Fibroblast of skin of scalp (primary cell): ENCODE results near the gene MTIF3. TPM values are rescaled to one million over a fixed set of nuclear protein-coding genes. Genes with fewer than 3 reads are reported as not detected.

ENCODE experiments used
- DNase-seq: peaks from one replicate; pipeline ENCODE4 v3.0.0-alpha.2; 2013
- polyA plus RNA-seq, 2 experiments: library from polyadenylated mRNA; unstranded; fragments of 120-200 nt; gene quantifications; one replicate each; pipeline ENCODE4 v1.2.1, GENCODE V29; 2013; ENCODE audit not compliant: insufficient read length in 2 of 2

The MTIF3 gene, protein sequence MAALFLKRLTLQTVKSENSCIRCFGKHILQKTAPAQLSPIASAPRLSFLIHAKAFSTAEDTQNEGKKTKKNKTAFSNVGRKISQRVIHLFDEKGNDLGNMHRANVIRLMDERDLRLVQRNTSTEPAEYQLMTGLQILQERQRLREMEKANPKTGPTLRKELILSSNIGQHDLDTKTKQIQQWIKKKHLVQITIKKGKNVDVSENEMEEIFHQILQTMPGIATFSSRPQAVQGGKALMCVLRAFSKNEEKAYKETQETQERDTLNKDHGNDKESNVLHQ
- 40.0 TPM for polyA plus RNA-seq (2013, experiment 1 of 2; ENCODE audit: insufficient read length)
- polyA plus RNA-seq (2013, experiment 2 of 2; ENCODE audit: insufficient read length): 42.7 TPM

DNA sequence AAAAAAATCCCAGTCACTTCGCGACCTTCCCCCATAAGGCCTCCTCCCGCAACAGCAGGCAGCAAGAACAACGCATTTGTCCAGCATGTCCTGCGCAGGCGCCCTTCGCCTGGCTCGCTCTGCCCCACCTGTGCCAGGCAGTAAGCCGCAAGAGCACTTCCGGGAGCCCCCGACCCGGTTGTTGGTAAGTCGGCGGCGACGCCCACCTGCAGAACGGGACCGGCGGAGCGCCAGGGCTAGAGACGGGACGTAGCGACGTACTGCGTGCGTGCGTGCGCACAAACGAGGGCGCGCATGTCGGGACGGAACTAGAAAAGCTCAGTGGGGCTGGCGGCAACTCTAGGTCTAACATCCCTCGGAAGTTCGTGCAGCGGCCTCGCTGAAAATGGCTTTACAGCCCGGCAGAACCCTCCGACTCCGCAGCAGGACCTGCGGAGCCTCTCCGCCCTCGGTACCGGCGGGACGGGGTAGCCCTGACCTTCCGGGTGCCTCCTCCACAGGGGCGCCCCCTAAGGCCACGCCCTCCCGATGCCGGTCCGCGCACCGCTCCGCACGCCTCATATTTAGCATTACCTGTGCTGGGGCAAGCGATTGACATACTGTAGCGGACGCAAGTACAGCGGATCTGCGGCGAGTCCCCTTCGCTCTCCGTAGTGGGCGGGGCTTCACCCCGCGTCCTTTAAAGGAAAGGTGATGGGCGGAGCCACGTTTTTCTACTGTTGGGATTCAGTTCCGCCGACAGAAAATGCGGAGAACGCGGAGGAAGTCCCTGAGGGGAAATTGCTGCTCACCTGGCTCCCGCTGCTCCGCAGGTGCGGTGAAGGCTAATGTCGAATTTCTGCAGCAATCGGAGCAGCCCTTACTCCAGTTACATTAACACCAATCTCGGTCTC, at the start of gene MTIF3:
TSS of gene MTIF3 (minus strand) at position 629 of the 893 bp plus-strand sequence. CDS start 10,116 bp downstream, outside the sequence.
- DNase-seq: peak; percentile 90

DNA sequence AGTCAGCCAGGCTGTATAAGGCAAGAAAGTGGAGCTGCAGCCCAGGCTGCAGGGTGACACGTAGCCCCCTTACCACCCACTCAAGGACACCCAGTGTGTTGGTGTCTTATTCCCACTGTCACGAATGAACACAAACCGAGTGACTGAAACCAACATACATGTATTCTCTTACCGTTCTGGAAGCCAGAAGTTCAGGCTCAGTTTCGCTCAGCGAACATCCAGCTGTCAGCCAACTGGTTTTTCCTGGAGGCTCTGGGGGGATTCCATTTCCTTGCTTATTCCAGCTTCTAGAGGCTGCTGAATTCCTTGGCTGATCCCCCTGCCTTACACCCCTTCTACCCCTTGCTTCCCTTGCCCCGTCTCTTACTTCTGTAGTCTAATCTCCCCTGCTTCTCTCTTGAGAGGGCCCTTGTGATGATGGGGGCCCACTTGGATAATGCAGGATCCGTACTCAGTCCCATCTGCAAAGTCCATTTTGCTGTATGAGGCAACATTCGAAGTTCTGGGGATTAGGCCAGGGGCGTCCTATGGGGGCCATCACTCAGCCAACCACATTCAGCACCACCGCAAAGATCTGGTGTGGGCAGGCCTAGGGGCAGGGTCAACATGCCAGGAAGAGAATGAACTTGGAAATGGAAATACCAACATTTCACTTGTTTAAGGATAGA, 47.3 kb upstream of the MTIF3 start:
- no peak for DNase-seq

DNA sequence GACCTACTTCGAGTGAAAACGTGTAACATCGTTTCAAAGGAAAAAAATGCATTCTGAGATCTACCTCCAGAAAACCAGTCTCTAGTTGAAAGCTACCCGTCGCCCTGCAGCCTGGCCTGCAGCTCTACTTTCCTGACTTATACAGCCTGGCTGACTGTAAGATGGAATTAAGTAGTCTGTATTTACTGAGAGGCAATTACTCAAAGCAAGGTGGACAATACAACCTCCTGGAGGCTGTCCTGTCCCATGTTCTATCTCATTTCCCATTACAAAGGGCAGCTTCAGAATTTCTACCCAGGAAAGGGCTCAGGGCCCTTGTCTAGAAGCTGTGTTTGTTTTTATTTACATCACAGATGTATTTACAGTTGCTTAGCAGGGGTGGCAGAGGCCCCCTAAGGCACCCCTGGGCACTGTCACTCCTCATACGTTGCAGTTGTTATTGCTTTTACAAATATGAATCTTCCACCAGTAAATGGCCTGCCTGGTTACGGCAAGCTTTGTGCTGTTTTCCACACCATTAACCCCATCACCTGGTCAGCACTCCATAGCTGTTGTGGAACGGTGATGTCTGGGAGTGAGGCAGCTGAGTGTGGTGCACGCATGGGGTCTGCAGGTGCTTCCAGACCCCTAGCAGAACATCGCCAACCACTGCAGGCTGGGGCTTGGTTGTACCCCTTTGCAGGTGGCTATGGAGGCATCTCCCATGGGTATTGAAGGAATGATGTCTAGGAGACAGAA, 46.3 kb upstream of the MTIF3 start:
- no peak for DNase-seq

DNA sequence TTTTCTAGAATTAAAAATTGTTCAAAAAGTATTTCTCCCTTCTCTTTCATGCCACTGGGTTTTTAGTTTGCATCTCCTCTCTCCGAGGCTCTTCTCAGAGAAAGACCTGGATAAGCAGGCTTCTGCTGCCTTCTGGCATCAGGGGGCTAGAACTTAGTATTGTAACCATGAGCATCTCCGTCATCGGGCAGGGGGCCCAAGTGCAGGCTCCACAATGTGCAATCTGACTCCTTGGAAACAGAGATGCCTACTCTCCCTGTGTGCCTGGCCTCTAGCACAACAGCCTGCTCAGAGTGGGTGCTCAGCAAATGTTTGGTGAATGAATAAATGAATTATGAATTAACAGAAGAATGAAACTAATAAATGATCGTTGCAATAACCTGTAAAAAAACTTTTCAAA, 45.6 kb upstream of the MTIF3 start:
- DNase-seq: no peak

DNA sequence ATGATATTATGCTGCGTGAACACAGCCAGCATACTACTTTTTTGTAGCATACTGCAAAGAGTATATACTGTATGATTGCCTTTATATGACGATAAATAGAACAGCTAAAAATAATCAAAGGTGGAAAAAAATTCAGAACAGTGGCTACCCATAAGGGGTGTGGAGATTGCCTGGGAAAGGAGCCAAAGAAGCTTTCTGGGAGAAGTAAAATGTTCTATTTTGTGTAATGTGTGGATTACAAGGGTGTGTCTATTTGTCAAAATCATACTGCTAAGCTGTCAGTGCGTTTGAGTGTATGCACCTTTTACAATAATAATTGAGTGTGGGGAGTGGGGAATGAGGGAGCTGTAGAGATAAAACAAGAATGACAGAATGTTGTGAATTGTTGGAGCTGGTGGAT, 45.2 kb upstream of the MTIF3 start:
- no peak for DNase-seq

DNA sequence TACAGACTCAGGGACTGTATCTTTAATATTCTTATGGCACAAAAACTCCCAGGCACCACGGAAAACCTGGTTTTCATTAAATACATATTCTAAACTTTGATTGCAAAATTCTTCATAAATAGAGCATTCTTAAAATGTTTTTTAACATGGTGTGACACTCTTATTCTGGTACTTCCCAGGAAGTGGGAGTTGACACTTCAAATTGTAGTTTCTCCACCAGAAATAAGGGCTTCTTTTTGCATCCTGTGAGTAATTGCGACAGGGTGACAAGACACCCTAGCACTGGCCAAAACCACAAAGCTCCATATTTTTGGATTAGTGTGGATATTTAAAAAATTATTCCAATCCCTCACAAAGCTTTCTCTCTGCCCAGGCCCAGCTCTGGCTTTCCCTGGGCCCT, 43.6 kb upstream of the MTIF3 start:
- DNase-seq: peak; percentile 90

DNA sequence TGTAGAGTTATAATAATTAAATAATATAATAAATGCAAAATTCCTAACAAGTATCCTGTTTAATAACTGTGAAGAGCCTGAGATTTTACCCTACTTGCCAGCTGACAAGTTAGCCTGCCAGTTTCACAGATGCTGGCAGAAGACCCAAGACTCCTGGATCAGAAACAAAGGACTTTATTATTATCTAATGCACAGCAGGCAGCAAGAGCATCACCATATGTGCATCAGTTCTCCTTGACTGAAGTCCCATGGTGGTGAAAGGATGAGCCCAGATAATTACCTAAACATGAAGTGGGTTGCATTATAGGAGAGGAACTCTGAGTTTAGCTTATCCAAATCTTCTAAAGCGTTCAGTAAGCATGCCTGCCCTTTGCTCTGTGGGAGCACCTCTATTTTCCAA, 39.1 kb upstream of the MTIF3 start:
- no peak for DNase-seq

DNA sequence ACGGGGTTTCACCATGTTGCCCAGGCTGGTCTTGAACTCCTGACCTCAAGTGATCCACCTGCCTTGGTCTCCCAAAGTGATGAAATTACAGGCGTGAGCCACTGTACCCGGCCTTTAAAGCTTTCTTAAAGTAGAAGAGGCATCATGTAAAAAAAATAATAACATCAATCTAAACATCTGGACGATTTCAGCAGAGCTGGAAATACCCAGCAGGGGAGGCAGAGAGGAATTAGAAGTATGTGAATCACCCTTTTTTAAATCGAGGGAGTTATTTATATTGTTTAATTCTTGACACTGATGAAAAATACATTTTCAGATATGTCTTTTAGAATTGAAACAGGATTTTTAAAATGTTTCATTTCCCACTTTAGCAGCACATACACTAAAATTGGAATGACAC, 37.4 kb upstream of the MTIF3 start:
- peak; percentile 75 for DNase-seq

DNA sequence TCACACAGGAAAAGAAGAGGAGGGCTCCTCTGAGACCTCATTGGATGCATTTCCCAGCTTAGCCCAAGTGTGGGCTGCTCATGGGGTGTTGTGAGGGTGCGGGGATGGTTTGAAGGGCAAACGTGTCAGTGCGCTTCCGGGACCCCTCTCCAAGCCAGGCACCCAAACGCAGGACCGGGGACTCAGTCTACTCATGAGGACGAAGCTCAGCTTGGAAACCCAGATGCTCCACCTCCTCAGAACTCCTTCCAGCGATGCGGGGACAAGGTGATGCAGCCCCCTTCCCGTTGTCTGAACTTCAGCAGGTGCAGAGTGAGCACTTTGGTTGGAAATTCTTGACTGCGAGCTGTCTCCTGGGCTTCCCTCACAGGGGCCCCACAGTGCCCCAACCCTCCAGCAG, 33.1 kb upstream of the MTIF3 start:
- DNase-seq: no peak

DNA sequence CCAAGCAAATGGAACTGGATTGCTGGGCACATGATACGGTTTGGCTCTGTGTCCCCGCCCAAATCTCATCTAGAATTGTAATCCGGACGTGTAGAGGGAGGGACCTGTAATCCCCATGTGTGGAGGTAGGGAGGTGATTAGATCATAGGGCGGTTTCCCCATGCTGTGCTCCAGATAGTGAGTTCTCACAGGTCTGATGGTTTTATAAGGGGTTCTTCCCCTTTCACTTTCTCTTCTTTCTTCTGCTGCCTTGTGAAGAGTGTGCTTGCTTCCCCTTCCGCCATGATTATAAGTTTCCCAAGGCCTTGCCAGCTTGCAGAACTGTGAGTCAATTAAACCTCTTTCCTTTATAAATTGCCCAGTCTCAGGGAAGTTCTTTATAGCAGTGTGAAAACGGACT, 32.6 kb upstream of the MTIF3 start:
- no peak for DNase-seq

DNA sequence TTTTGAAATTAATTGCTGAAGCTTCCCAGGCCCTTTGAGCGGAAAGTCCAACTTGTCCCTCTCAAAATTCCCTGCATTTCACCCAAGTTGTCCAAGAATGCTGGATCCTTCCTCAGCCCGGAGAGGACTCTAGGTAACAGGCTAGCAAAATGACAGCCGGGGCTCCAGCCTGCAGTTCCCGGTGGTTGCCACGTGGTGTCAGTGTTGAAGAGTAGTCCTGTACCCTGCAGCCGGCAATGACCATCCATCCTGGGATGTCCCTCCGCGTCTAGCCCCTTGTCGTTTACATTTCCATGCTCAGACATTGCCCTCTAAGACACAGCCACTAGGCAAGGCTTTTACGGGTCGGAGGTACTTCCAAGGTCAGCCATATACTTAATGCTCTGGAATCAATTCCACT, 31.4 kb upstream of the MTIF3 start:
- peak; percentile 15 for DNase-seq

DNA sequence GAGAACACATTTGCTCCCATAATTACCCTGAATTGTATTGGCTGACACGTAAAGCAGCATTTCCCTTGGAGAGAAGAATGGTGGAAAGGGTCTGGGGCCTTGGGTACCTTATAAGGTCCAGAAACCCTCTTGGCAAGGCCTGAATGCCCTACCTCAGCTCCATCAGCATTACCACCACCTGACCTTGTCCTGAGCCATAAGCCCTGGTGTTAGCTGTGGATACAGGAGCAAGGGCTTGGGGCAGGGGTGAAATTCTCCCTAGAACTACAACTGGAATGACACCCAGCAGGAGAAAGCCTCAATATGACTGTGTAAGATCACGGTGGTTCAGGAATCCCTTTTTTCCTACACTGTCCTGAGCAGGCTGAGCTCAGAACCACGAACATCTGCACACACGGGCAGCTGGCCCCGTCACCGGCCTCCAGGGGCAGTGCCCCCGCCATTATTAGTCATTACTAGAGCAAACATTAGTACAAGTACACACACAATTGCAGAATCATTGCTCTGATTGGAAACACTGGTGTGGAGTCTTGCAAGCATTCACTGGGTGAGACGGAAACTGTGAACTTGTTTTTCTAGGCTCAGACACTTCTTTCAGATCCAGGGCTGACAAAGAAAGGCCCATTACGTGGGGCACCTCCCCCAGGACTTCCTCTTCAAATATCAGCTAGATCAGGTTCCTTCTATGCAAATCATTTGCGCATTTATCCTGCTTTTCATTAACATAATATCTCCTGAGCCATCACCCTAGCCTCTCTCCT, 26.8 kb upstream of the MTIF3 start:
- DNase-seq: peak; percentile 21

DNA sequence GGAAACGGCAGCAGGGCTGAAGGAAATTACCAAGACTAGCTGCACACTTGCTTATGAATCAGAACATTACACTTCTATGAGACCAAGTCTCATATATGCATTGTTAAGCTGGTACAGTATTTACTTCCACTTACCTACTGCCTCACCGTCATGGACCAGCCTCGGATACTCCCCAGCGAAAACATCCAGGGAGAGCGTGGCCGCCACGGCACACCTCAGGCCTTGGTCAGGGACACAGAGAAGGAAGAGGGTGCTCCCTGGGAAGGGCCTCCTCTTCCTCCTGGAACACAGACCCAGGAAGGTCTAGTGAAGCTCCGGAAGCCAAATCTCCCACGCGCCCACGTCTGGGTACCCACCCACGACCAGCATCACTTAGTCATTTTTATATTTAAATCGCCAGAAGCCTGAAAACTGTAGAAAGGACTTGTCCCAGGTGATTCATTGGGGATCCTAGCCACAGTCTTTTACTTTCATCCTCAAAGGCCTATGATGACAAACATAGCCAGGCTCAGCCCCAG, 24.4 kb upstream of the MTIF3 start:
- DNase-seq: no peak

DNA sequence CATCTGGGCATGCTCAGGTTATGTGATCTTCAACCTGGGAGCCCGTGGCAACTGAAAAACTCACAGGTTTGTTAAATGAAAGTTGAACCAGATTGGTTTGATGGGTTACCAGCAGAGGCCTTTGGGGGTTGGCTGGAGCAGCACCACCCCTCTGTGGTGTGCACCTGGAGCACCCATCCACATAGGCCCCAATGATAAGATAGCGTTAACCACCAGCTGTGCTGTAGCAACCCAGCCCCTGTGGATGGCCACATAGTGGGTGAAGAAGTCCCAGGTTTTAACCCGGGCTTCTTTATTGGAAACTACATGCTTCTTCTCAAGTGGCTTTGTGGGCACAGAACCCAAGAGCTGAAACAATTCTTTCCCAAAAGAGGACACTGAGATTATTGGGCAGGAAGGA, 22.6 kb upstream of the MTIF3 start:
- DNase-seq: no peak

DNA sequence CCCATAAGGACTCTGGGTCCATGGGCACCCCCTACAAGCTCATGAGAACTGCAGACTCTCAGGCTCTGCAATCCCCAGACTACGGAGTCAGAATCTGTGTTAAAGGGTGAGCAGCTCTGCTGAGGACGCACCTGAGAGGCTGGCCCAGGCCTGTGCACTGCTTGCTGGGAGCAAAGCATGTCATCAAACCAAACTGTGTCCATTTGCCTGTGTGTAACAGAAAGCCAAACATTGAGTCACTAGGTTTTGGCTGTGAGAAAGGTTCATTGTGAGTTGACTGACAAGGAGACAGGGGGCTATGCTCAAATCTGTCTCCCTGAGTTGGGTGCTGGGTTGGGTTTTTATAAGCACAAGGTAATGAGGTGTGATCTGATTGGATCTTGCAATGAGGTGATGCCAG, 22.1 kb upstream of the MTIF3 start:
- DNase-seq: no peak

DNA sequence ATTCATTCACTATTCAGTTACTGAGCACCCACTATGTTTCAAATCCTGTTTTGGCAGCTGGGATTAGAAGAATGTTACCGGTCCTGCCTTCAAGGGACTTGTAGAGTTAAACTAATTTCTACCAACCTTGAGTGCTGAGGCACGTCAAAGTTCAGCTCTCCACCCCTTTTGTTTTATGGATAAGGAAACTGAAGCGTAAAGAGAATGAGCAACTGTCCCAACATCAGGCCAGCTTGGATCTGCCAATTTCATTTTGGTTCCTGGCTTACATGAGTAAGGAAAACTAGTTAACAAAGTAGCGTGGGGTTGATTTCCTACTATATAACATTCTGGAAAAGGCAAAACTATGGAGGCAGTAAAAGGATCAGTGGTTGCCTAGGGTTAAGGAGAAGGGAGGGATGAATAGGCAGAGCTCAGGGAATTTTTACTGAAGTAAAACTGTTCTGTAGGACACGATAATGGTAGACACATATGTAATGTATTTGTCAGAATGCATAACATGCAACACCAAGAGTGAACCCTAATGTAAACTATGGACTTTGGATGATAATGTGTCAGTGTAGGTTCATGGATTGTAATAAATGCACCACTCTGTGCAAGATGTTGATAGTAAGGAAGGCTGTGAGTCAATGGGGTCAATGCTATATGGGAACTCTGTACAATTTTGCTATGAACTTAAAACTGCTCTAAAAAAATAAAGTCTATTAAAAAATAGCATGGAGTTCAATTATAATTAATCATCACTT, 19.9 kb upstream of the MTIF3 start:
- DNase-seq: no peak

DNA sequence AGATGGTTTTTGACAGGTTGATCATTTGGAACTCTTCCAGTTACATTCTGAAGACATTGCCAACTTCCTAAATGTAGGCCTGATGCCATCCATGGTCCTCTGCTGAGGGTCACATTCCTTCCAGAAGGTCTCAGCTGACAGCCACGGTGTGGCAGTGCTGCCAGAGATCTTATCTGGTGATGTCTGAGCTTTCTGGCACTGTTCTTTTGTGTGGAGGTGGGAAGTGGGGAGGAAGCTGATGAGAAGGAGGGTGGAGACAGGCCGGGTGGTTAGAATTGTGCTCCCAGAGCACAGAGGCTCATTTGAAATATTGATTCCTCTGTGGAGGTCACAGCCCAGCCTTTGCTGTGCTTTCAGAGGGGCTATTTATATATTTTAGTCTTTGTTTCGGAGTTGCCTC, 16.1 kb upstream of the MTIF3 start:
- no peak for DNase-seq

DNA sequence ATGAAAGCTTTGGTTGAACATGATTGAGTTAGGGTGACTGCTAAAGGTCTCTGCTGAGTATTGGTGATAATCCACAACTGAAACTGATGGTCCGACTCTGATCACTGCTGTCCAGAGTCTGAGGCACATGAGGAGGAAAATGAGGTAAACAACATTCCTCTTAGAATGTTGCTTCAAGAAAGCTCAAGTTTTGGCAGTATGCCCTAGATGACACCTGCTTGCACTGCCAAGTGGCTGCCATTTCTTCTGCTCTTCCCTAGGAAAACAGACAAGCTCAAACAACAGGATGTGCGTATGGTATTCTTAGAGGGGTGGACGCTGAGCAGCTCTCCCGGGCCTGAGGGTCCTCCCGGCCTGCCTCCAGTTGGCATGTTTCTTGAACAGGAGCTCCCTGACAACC, 15.2 kb upstream of the MTIF3 start:
- DNase-seq: no peak

DNA sequence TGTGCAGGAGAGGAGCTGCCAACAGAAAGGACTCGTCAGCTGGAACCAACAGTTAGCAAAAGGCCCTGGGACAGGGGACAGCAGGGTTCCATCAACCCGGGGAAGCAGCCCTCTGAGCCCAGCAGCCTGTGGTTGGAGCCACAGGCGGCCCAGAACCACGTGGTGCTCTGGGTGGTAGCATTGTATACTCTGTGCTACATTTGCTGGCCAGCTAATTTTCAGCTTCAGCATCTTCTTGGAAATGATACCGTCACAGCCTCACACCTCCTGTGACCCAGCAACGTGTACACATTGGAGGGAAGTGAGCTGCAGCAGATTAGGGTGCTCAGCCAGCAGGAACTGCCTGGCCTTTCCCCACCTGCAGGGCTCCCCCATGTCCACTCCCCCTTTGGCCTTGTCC, 13.1 kb upstream of the MTIF3 start:
- no peak for DNase-seq

DNA sequence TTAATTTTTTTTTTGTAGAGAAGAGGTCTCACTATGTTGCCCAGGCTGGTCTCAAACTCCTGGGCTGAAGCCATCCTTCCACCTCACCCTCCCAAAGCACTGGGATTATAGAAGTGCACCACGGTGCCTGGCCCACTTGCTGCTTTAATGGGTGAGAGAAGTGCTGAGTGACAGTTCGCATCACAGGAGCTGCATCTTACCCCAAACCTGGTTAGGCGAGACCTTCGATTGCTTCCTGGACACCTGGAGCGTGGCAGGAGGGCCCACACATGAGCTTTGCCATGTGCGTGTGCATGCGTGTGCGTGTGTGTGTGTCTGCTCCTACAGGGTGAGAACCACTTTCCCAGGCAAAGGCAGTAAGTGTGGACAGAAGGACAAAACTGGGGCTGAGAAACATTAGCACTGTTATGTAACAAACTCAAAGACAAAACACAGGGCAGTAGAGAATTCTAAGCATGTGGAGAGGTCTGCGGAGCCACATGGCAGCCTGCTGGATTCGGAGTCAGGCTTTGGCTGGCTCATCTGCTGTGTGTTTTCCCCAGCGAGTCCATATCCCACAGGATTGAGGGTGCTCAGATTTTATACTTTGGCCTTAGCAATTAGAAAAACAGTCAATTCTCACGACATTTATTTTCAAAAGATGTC, 11.7 kb upstream of the MTIF3 start:
- DNase-seq: peak; percentile 5
